Activated CD8-positive, alpha-beta memory T cell treated with anti-CD3 and anti-CD28 coated beads, Interleukin-2, amount 50 U/mL, for 1 hour (primary cell): ENCODE measurements around the gene GPHN.
"Not testable (repeated sequence)": the region's sequence is repeated elsewhere in the genome, so short reads cannot be mapped to it uniquely, and the experiment has no call there.

Experiments used
- DNase-seq: peaks from one replicate; pipeline ENCODE4 v3.0.0-alpha.2; 2020; ENCODE audit errors: extremely low read depth

GPHN gene

GRCh38 chr14:66802962-66803361, 295.0 kb downstream of the GPHN start:
- DNase-seq: no peak

DNA sequence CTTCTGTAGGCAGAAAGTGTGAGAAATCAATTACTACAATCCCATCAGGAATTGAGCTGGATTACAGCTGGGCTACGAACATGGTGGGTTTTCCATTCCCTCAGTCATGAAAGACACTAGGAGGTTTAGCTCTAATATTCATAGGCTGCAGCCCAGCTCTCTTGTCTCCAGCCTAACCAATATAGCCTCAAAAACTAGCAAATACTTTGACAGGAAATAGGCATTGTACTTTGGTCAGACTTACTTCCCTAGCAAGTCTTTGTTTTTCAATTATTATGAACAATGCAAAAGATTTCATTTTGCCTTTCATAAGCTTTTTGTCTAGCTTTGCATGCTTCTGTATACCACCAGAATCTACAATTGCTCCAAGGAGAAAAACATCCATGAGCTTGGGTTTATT, 296.2 kb downstream of the GPHN start:
- DNase-seq: no peak

DNA sequence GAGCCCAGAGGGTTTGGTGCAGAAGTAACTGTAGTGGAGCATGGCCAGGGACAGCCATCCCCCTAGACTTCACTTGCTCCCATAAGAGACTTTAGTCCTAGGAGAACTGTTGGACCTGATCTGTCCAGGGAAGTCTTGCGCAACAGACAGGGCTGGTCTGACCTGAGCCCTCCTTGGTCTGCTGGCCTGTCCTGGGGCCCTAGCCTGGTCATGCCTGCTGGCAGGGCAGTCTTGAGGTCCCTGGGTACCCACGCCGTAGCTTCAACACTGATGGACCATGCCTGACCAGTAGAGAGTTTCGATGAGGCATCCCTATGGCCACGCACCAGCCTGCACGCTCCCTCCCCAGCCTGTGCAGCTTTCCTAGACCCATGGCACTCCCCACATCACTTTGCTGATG, 305.7 kb downstream of the GPHN start:
- DNase-seq: no peak

- no peak for DNase-seq
These were observed 307.7 kb downstream of the GPHN start for GRCh38 chr14:66815687-66816086.

DNA sequence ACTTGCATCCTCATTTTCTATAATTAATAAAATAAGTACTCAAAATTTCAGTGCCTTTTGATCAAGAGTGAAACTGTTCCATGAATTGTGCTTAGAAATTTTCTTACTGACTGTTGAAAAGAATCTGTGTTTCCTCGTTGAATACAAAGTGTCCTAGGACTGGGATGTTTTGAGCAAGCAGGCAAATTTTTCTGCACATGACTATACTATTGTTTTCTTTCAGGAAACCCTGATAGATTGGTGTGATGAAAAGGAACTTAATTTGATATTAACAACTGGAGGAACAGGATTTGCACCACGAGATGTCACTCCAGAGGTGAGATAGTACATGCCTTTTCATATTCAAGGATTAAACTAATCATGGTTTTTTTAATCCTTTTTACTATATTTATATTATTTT, 316.3 kb downstream of the GPHN start:
- DNase-seq: no peak

DNA sequence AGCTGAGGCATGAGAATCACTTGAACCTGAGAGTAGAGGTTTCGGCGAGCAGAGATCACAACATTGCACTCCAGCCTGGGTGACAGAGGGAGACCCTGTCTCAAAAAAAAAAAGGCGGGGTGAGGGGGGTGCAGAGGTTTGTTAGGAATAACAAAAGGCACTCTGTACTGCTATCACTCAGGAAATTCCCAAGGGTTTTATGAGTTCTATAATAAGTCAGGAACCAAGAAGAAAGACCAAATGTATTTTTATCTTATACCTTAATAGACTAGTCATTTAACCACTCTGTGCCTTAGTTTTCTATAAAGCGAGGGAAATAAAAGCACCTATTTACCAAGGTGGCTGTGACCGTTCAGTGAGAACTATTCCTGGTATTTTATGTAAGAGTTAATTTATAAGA, 319.2 kb downstream of the GPHN start:
- DNase-seq: no peak

DNA sequence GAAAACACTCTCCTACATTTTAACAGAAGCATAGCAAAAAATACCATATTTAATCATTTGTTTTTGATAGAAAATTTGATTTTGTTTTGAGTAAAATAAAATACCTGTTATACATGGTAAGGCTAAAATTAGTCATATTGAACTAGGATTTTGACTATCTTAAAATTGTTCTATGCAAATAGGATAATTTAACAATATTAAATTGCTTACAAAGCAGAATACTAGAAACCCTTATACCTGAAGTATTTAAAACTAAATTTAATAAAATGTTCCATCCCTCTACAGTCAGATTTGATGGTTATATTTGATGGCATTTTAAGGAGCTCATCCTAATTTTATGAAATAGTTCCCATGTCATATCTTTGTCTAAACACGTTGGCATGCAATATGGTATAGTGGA, 323.2 kb downstream of the GPHN start:
- DNase-seq: no peak

- DNase-seq: no peak
These were observed 325.9 kb downstream of the GPHN start for GRCh38 chr14:66833816-66834215.

- not testable (repeated sequence) for DNase-seq
These were observed 329.5 kb downstream of the GPHN start for GRCh38 chr14:66837436-66837835.

GRCh38 chr14:66842911-66843512, 335.1 kb downstream of the GPHN start:
- no peak for DNase-seq

- no peak for DNase-seq
These were observed 342.4 kb downstream of the GPHN start for GRCh38 chr14:66850258-66850888.

GRCh38 chr14:66853311-66853710, 345.4 kb downstream of the GPHN start:
- no peak for DNase-seq

- no peak for DNase-seq
These were observed 349.9 kb downstream of the GPHN start for GRCh38 chr14:66857867-66858266.

DNA sequence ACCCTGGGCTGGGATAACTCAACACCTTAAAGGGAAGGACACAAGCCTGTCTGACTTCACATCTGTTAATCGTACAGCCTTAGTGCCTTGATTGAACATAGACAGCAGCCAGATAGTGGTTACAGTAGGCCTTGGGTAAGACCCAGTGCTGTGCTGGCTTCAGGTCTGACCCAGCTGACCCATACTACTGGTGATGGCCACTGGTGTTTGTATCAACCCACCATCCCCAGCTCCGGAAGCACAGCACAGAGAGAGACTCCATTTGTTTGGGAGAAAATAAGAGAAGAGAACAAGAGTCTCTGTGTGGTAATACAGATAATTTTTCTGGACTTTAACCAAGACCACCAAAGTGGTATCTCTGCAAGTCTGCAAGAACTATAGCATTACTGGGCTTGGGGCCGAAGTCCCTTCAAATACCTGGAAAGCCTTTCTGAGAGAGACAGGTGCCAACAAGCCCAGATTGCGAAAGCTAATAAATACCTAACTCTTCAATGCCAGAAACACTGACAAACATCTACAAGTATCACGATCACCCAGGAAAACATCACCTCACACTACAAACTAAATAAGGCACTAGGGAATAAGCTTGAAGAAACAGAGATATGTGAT, 351.2 kb downstream of the GPHN start:
- no peak for DNase-seq

GRCh38 chr14:66881596-66881995, 373.6 kb downstream of the GPHN start:
- no peak for DNase-seq

DNA sequence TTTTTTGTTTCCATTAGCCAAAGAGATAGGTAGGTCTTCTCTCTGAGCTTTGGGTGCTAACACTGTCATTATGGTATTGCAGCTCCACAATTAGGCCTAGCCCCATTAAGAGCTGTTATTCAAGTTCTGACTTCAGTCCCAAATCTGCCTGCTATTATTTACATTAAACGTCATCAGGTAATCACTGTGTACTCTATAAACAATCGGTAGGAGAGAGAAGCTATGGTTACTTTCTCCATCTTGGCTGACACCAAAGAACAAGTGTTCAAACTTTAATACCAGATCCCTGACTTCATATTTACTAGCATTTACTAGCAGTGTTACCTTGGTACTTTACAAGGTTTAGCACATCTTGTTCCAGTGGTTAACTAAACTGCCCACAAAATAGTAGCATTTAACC, 376.2 kb downstream of the GPHN start:
- DNase-seq: no peak

GRCh38 chr14:66900719-66901118, 392.8 kb downstream of the GPHN start:
- no peak for DNase-seq

GRCh38 chr14:66910311-66910840, 402.4 kb downstream of the GPHN start:
- DNase-seq: no peak

GRCh38 chr14:66916421-66916820, 408.5 kb downstream of the GPHN start:
- no peak for DNase-seq

DNA sequence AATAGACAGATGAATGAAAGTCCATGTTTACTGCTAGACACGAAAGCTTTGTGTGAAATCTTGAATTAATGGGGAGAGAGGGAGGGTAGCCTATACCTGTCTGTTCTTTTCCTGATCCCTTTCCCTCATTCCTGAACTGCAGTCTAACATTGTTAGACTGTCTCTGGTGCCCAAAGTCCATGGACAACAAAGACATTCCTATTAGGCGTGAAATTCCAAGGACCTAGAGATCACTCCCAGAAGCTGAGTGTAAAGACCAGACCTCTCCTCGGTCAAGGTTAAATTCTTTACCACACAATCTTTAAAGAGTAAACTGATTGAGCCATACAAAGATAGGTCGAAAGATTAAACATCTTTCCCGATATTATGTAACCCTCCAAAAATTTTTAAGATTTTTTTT, 410.6 kb downstream of the GPHN start:
- no peak for DNase-seq

DNA sequence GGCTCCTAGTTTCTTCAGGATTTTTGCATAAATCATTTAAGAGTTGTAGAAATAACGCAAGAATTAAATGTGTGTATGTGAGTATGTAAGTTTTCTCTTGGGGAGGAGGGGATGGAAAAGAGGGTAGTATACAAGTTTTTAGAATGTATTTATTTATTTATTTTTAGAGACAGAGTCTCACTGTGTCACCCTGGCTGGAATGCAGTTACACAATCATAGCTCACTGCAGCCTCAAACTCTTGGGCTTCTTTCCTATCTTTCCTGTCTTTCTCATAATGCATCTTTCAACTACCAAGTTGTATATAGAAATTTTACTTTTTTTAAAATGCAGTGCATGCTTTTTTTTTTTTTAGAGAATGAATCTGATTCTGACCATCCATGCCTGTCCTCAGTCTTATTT, 412.2 kb downstream of the GPHN start:
- DNase-seq: no peak

GRCh38 chr14:66923251-66923650, 415.3 kb downstream of the GPHN start:
- no peak for DNase-seq

- no peak for DNase-seq
These were observed 431.5 kb downstream of the GPHN start for GRCh38 chr14:66939409-66939808.
